GM23248 (cell line): ENCODE measurements around the gene HSBP1L1. TPM values are rescaled to one million over a fixed set of nuclear protein-coding genes. Genes with fewer than 3 reads are reported as not detected.

Source experiments
- DNase-seq: peaks from one replicate; pipeline ENCODE4 v3.0.0-alpha.2; 2015
- H2AFZ ChIP-seq: fragments of 200-600 bp; sonication (generic); 2 replicates; pipeline ENCODE4 v1.6.1; 2016; ENCODE audit warnings: antibody characterized with exemption
- H3F3A ChIP-seq: fragments of 200-600 bp; sonication (generic); 2 replicates; pipeline ENCODE4 v1.6.1; 2016; ENCODE audit warnings: mild to moderate bottlenecking, antibody characterized with exemption, mixed run types; ENCODE audit not compliant: insufficient read depth
- H3K27ac ChIP-seq: fragments of 200-600 bp; sonication (generic); 2 replicates; pipeline ENCODE4 v1.5.1; 2016; ENCODE audit warnings: mild to moderate bottlenecking
- H3K27me3 ChIP-seq: fragments of 200-600 bp; sonication (generic); replicated peaks from 2 replicates; pipeline ENCODE4 v1.6.1; 2016; ENCODE audit warnings: mild to moderate bottlenecking; ENCODE audit not compliant: insufficient read depth
- H3K36me3 ChIP-seq: fragments of 200-600 bp; sonication (generic); 2 replicates; pipeline ENCODE4 v1.6.1; 2016; ENCODE audit warnings: low read depth, mild to moderate bottlenecking
- H3K4me1 ChIP-seq: fragments of 200-600 bp; sonication (generic); 2 replicates; pipeline ENCODE4 v1.6.1; 2016; ENCODE audit warnings: mild to moderate bottlenecking; ENCODE audit not compliant: insufficient read depth
- H3K4me2 ChIP-seq: fragments of 200-600 bp; sonication (generic); one replicate; pipeline ENCODE4 v1.6.1; 2016; ENCODE audit warnings: mild to moderate bottlenecking; ENCODE audit not compliant: unreplicated experiment
- H3K4me3 ChIP-seq: fragments of 200-600 bp; sonication (generic); 2 replicates; pipeline ENCODE4 v1.5.1; 2016; ENCODE audit warnings: mild to moderate bottlenecking
- H3K79me2 ChIP-seq: fragments of 200-600 bp; sonication (generic); 2 replicates; pipeline ENCODE4 v1.6.1; 2016; ENCODE audit warnings: mild to moderate bottlenecking; ENCODE audit not compliant: insufficient read depth
- H3K9ac ChIP-seq: fragments of 200-600 bp; sonication (generic); 2 replicates; pipeline ENCODE4 v1.6.1; 2016; ENCODE audit warnings: mild to moderate bottlenecking
- H3K9me2 ChIP-seq: fragments of 200-600 bp; sonication (generic); 2 replicates; pipeline ENCODE4 v1.6.1; 2016; ENCODE audit warnings: mixed run types, mild to moderate bottlenecking, moderate library complexity; ENCODE audit not compliant: insufficient read depth
- H3K9me3 ChIP-seq: fragments of 200-600 bp; sonication (generic); one replicate; pipeline ENCODE4 v1.6.1; 2017; ENCODE audit warnings: low read depth
- H4K20me1 ChIP-seq: fragments of 200-600 bp; sonication (generic); 2 replicates; pipeline ENCODE4 v1.6.0; 2016; ENCODE audit not compliant: insufficient read depth
- EZH2 ChIP-seq: fragments of 200-600 bp; sonication (generic); IDR thresholded peaks from 2 replicates; pipeline ENCODE4 v1.6.1; 2018; ENCODE audit warnings: antibody characterized with exemption, mild to moderate bottlenecking; ENCODE audit not compliant: insufficient read depth, poor library complexity, severe bottlenecking
- EZH2phosphoT487 ChIP-seq: fragments of 200-600 bp; sonication (generic); IDR thresholded peaks from 2 replicates; pipeline ENCODE4 v1.6.1; 2018; ENCODE audit warnings: antibody characterized with exemption, moderate library complexity, mild to moderate bottlenecking, low read depth; ENCODE audit not compliant: insufficient read depth
- WGBS, 2 experiments: methylation state at CpG; one replicate each; pipeline ENCODE4 v1.1.6; 2015 to 2017; ENCODE audit warnings: low lambda C conversion rate in 2 of 2, low coverage in 1 of 2; ENCODE audit errors: missing lambda C conversion rate in 2 of 2; 5-methylcytosine and 5-hydroxymethylcytosine counted together
- in situ Hi-C: fragments of 300-500 bp; cut with MboI; formaldehyde crosslinking; loops from 2 replicates; pipeline ENCODE4 v1.15.0; 2020
- polyA plus RNA-seq: library from polyadenylated mRNA; unstranded; fragments of >200 nt; fragmentation: Nextera tagmentation; extraction: Ambion mirVana; gene quantifications from 2 replicates; pipeline ENCODE4 v1.2.1, GENCODE V29; 2016
- total RNA-seq: library from RNA; depleted of rRNA; stranded (reverse); fragments of >200 nt; shearing (Covaris generic); gene quantifications from 2 replicates; pipeline ENCODE4 v1.2.3, GENCODE V29; 2014

The HSBP1L1 gene
- total and polyA plus RNA-seq, 2 experiments from 2014 or later: 6.8 to 27.0 TPM

DNA sequence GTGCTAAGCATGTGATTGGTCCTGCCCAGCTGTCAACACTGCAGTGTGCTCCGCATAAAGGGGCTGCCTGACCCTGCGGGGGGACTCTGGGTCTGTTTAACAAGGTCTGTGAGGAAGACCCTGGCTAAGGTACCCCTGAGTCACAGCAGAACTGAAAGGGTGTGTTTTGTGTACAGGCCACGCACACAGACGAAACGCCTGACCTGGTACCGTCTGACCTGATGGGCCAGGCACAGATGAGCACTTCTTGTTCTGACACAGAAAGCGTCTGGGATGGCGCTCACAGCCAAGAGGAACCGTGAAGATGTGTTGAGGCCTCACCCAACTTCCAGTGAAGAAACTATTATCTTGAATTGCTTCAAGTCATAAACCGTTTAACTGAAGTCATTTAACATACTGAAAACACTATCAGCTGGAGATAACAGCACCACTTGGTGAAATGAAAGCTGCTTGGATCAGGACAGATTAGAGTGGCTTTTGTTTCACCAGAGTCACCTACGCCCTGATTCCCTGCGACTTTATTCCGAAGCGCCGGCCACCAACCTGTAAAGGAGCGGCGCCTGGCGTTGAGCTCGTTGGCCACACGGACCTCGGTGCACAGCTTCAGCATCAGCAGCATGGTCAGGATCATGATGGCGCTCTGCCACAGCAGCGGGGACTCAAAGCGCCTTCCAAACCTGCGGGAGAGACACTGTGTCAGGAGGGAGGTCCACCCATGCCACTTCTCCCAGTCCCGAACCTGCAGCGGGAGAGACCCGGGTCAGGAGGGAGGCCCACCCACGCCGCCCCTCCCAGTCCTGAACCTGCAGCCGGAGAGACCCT is 21.4 kb upstream of the HSBP1L1 start:
- Histone ChIP-seq H2AFZ (no peak overlapping the region), H3K79me2 (peaks cover 97% of the 10 kb centered on the region), H4K20me1 (no peaks in the 10 kb centered on the region), H3K27ac (no peak overlapping the region), H3K36me3 (0 out of 2 replicates have a peak, but pooled peaks cover 4% of the 10 kb centered on the region), H3F3A (no peaks in the 10 kb centered on the region), H3K9me2 (no peaks in the 10 kb centered on the region), H3K27me3 (no peaks in the 10 kb centered on the region), H3K4me1 (peaks cover 9% of the 10 kb centered on the region; the same call in 1 of the 2 replicates), H3K4me2 (no peak overlapping the region), H3K9ac (no peak overlapping the region), H3K9me3 (no peaks in the 10 kb centered on the region), H3K4me3 (no peak overlapping the region)
- WGBS, 2 experiments: 87 to 88% methylated on average over 27 to 31 of the region's 31 CpGs
- DNase-seq: no peak
- in situ Hi-C loops: no loop called here
- TF ChIP-seq EZH2phosphoT487 (no peak), EZH2 (no peak)

DNA sequence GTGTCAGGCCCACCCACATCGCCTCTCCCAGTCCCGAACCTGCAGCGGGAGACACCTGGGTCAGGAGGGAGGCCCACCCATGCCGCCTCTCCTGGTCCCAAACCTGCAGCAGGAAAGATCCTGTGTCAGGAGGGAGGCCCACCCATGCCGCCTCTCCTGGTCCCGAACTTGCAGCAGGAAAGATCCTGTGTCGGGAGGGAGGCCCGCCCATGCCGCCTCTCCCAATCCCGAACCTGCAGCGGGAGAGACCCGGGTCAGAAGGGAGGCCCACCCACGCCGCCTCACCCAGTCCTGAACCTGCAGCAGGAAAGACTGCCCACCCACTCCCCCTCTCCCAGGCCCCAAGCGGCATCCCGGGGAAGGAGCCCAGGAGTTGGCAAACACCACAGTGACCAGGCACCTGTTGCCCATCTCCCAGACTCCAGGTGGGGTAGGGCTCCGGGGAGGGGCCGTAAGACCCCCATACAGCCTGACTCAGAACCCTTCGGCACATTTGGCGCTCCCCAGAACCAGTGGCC is 20.8 kb upstream of the HSBP1L1 start:
- 0 out of 2 replicates have a peak, but pooled peaks cover 4% of the 10 kb centered on the region for H3K36me3 ChIP-seq
- in situ Hi-C loops: no loop called here
- no peaks in the 10 kb centered on the region for H4K20me1 ChIP-seq
- no peaks in the 10 kb centered on the region for H3K9me3 ChIP-seq
- no peak for TF ChIP-seq EZH2
- no peak for TF ChIP-seq EZH2phosphoT487
- 88% methylated on average over 9 to 20 of the region's 20 CpGs for WGBS, 2 experiments
- H2AFZ ChIP-seq: no peak overlapping the region
- H3K79me2 ChIP-seq: peaks cover 97% of the 10 kb centered on the region
- H3K9me2 ChIP-seq: no peaks in the 10 kb centered on the region
- H3K9ac ChIP-seq: no peak overlapping the region
- H3F3A ChIP-seq: no peaks in the 10 kb centered on the region
- no peak overlapping the region for H3K4me3 ChIP-seq
- H3K27ac ChIP-seq: no peak overlapping the region
- no peak overlapping the region for H3K4me2 ChIP-seq
- peaks cover 9% of the 10 kb centered on the region; the same call in 1 of the 2 replicates for H3K4me1 ChIP-seq
- no peaks in the 10 kb centered on the region for H3K27me3 ChIP-seq
- DNase-seq: no peak

DNA sequence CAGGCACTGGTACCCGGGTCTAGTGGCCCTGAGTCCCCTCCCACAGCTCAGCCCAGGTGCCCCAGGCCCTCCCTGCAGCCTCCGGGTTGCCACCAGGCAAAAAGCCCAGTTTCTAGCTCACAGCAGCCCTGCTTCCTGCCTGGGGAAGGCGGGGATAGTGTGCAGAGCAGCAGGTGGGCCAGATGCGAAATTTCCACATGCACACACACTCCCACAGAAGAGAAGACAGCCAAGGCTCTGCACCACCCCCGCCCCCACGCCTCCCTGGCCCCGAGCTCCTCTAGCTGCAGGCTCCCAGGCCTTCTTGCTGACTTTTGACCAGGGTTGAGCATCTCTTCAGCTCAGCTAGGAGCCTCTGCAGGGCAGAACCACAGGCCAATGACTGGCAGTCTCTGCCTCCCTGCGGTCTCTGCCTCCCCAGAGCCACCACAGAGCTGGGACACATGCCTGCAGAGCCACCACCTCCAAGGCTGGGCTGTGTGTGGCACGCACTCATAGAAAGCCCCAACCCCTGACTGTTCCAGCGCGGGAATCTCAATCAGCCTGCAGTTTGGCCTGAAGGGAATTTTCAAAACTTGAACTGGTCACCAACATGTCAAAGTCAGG is 20.2 kb upstream of the HSBP1L1 start:
- in situ Hi-C loops: no loop called here
- no peak for TF ChIP-seq EZH2phosphoT487
- no peak for TF ChIP-seq EZH2
- Histone ChIP-seq H3K4me3 (no peak overlapping the region), H3K27me3 (no peaks in the 10 kb centered on the region), H3K4me2 (no peak overlapping the region), H2AFZ (no peak overlapping the region), H3K9me3 (no peaks in the 10 kb centered on the region), H3K9me2 (no peaks in the 10 kb centered on the region), H3F3A (no peaks in the 10 kb centered on the region), H3K9ac (no peak overlapping the region), H4K20me1 (no peaks in the 10 kb centered on the region), H3K4me1 (peaks cover 6% of the 10 kb centered on the region; the same call in 1 of the 2 replicates), H3K79me2 (peaks cover 97% of the 10 kb centered on the region), H3K27ac (no peak overlapping the region), H3K36me3 (0 out of 2 replicates have a peak, but pooled peaks cover under 1% of the 10 kb centered on the region)
- 65 to 75% methylated on average over 11 of the region's 11 CpGs for WGBS, 2 experiments
- no peak for DNase-seq

DNA sequence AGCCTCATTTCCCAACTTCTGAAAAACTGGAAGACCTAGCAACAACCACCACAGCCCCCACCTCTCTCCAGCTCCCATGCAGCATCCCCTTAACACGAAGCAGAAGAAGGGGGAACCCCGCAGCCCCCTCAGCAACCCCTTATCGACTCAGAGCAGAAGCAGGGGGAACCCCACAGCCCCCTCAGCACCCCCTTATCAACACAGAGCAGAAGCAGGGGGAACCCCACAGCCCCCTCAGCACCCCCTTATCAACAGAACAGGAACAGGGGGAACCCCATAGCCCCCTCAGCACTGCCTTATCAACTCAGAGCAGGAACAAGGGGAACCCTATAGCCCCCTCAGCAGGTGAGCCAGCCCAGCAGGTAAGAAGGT is 19.7 kb upstream of the HSBP1L1 start:
- H3K9me3 ChIP-seq: no peaks in the 10 kb centered on the region
- no peaks in the 10 kb centered on the region for H3K36me3 ChIP-seq
- no peak overlapping the region for H2AFZ ChIP-seq
- TF ChIP-seq EZH2phosphoT487 (no peak), EZH2 (no peak)
- H3K4me1 ChIP-seq: peaks cover 9% of the 10 kb centered on the region
- in situ Hi-C loops: no loop called here
- H4K20me1 ChIP-seq: no peaks in the 10 kb centered on the region
- no peaks in the 10 kb centered on the region for H3K9me2 ChIP-seq
- H3K79me2 ChIP-seq: peaks cover 98% of the 10 kb centered on the region
- H3K27me3 ChIP-seq: no peaks in the 10 kb centered on the region
- H3K4me3 ChIP-seq: no peak overlapping the region
- no peak overlapping the region for H3K9ac ChIP-seq
- no peak for DNase-seq
- H3K27ac ChIP-seq: no peak overlapping the region
- 76 to 100% methylated on average over 2 to 3 of the region's 3 CpGs for WGBS, 2 experiments
- no peaks in the 10 kb centered on the region for H3F3A ChIP-seq
- no peak overlapping the region for H3K4me2 ChIP-seq
